Panc1 (cell line): ENCODE results near the gene RNF115.

Source experiments
- POLR2AphosphoS5 ChIP-seq: IDR thresholded peaks from 2 replicates; pipeline ENCODE4 v1.6.1; 2012; ENCODE audit warnings: mild to moderate bottlenecking, low read depth, low read length, moderate library complexity
- REST ChIP-seq, 2 experiments: IDR thresholded peaks; 2 replicates each; pipeline ENCODE4 v1.6.1; 2011 to 2012; ENCODE audit warnings: low read depth in 2 of 2, control low read depth in 1 of 2, low read length in 1 of 2, mild to moderate bottlenecking in 1 of 2, moderate library complexity in 1 of 2; ENCODE audit not compliant: insufficient read depth in 1 of 2
- SIN3A ChIP-seq: IDR thresholded peaks from 2 replicates; pipeline ENCODE4 v1.6.1; 2012; ENCODE audit warnings: low read depth, mild to moderate bottlenecking, low read length, moderate library complexity, borderline replicate concordance; ENCODE audit not compliant: insufficient read depth
- TCF7L2 ChIP-seq: IDR thresholded peaks from 2 replicates; pipeline ENCODE4 v1.6.1; 2011; ENCODE audit warnings: mild to moderate bottlenecking, low read depth, low read length, inconsistent platforms
- TF ChIP-seq, protein P1 (sequence below): fragments of 450-650 bp; IDR thresholded peaks from 2 replicates; pipeline ENCODE4 v1.5.1; 2017; ENCODE audit warnings: mild to moderate bottlenecking

DNA sequence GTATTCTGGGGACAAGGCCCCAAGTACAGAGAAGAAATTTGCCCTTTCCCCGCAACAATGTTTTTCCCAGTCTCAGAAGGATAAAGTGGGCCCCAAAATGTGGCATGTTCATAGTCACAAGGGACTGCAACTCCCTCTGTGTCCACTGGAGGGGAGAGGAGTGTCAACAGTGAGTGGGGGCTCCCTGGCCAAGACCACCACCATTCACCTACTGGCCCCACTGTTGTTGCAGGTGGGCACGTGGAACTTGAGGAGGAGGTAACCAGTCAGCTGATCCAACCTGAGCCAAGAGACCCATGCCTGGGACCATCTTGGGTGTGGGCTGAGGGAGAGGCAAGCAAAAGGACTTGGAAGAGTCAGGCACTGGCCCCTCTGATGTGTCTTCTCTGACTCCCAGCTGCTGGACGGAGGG lies 22.3 kb upstream of the RNF115 start:
- TF ChIP-seq REST (IDR thresholded peaks at IDR 0.05; ENCODE audit: insufficient read depth in 1 of 2, low read depth in 2 of 2, low read length in 1 of 2) (no peak), POLR2AphosphoS5 (no peak), TCF7L2 (no peak), SIN3A (no peak)
- TF ChIP-seq, protein P1, sequence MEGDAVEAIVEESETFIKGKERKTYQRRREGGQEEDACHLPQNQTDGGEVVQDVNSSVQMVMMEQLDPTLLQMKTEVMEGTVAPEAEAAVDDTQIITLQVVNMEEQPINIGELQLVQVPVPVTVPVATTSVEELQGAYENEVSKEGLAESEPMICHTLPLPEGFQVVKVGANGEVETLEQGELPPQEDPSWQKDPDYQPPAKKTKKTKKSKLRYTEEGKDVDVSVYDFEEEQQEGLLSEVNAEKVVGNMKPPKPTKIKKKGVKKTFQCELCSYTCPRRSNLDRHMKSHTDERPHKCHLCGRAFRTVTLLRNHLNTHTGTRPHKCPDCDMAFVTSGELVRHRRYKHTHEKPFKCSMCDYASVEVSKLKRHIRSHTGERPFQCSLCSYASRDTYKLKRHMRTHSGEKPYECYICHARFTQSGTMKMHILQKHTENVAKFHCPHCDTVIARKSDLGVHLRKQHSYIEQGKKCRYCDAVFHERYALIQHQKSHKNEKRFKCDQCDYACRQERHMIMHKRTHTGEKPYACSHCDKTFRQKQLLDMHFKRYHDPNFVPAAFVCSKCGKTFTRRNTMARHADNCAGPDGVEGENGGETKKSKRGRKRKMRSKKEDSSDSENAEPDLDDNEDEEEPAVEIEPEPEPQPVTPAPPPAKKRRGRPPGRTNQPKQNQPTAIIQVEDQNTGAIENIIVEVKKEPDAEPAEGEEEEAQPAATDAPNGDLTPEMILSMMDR, result no peak; the same call in none of the 2 replicates
